Fibroblast of lung (primary cell): ENCODE measurements around the gene TRAK1. TPM values are rescaled to one million over a fixed set of nuclear protein-coding genes. Genes with fewer than 3 reads are reported as not detected.

Source experiments
- DNase-seq, 2 donors: peaks; one replicate each; pipeline versions ENCODE4 v3.0.0 to v3.0.0-alpha.2; 2010; ENCODE audit warnings: low read depth in 2 of 2
- H2AFZ ChIP-seq: 2 replicates; pipeline ENCODE4 v1.5.1; 2012; ENCODE audit warnings: low read length, control low read depth, inconsistent platforms
- H3K27ac ChIP-seq: 2 replicates; pipeline ENCODE4 v1.5.1; 2011; ENCODE audit warnings: low read length, control low read depth; ENCODE audit not compliant: insufficient read depth
- H3K27me3 ChIP-seq: 2 replicates; pipeline ENCODE4 v1.5.1; 2011; ENCODE audit warnings: mild to moderate bottlenecking, low read length; ENCODE audit not compliant: control insufficient read depth, insufficient read depth
- H3K36me3 ChIP-seq: 2 replicates; pipeline ENCODE4 v1.5.1; 2011; ENCODE audit warnings: low read length; ENCODE audit not compliant: control insufficient read depth, insufficient read depth
- H3K4me1 ChIP-seq: 2 replicates; pipeline ENCODE4 v1.5.1; 2011; ENCODE audit warnings: low read length; ENCODE audit not compliant: control insufficient read depth, insufficient read depth; ENCODE audit errors: extremely low read depth
- H3K4me2 ChIP-seq: 2 replicates; pipeline ENCODE4 v1.5.1; 2011; ENCODE audit warnings: low read length, control low read depth; ENCODE audit not compliant: insufficient read depth; ENCODE audit errors: extremely low read depth
- H3K4me3 ChIP-seq, 4 experiments: fragments of 200-600 bp in 1 of 4; sonication (generic) in 1 of 4; replicated peaks in 1 of 4; 2 replicates each; pipeline ENCODE4 v1.5.1; 2011 to 2016; ENCODE audit warnings: low read length in 4 of 4, low read depth in 3 of 4, mild to moderate bottlenecking in 3 of 4, control low read depth in 2 of 4, inconsistent platforms in 1 of 4, mixed read lengths in 1 of 4; ENCODE audit not compliant: insufficient read depth in 1 of 4; ENCODE audit errors: control extremely low read depth in 1 of 4
- H3K79me2 ChIP-seq: 2 replicates; pipeline ENCODE4 v1.5.1; 2012; ENCODE audit warnings: mild to moderate bottlenecking, low read length, inconsistent platforms; ENCODE audit not compliant: control insufficient read depth, insufficient read depth
- H3K9ac ChIP-seq: 2 replicates; pipeline ENCODE4 v1.5.1; 2011; ENCODE audit warnings: mild to moderate bottlenecking, low read length, control low read depth; ENCODE audit not compliant: insufficient read depth
- H3K9me3 ChIP-seq: 2 replicates; pipeline ENCODE4 v1.5.1; 2012; ENCODE audit warnings: low read depth, low read length; ENCODE audit not compliant: control insufficient read depth, insufficient read depth
- H4K20me1 ChIP-seq: 2 replicates; pipeline ENCODE4 v1.5.1; 2011; ENCODE audit warnings: low read length; ENCODE audit not compliant: control insufficient read depth, insufficient read depth; ENCODE audit errors: extremely low read depth
- EZH2 ChIP-seq: IDR thresholded peaks from 2 replicates; pipeline ENCODE4 v1.5.1; 2012; ENCODE audit warnings: low read length, control low read depth, mild to moderate bottlenecking; ENCODE audit errors: missing control alignments
- polyA plus RNA-seq, 2 donors: library from polyadenylated mRNA; depleted of rRNA in 1 of 2; stranded (reverse) in 1 of 2; unstranded in 1 of 2; fragments of >200 nt; gene quantifications; 2 replicates each; pipeline ENCODE4 v1.2.1, GENCODE V29; 2011 to 2012; ENCODE audit warnings: missing spikeins in 1 of 2
- total RNA-seq: library from RNA; depleted of rRNA; stranded (reverse); fragments of >200 nt; gene quantifications from 2 replicates; pipeline ENCODE4 v1.2.1, GENCODE V29; 2014
- TF ChIP-seq, protein P1 (sequence below), 2 donors: IDR thresholded peaks in 1 of 2; conservative IDR thresholded peaks in 1 of 2; 1 replicate in 1 of 2; 2 replicates in 1 of 2; pipeline ENCODE4 v1.5.1; 2011 to 2012; ENCODE audit warnings: low read length in 2 of 2, control low read depth in 1 of 2, inconsistent platforms in 1 of 2, low read depth in 1 of 2, mild to moderate bottlenecking in 1 of 2

TRAK1 gene
- total and polyA plus RNA-seq, 2 donors (not counting 1 experiment from before 2014, with no cell fraction given): 37.8 to 44.0 TPM

DNA sequence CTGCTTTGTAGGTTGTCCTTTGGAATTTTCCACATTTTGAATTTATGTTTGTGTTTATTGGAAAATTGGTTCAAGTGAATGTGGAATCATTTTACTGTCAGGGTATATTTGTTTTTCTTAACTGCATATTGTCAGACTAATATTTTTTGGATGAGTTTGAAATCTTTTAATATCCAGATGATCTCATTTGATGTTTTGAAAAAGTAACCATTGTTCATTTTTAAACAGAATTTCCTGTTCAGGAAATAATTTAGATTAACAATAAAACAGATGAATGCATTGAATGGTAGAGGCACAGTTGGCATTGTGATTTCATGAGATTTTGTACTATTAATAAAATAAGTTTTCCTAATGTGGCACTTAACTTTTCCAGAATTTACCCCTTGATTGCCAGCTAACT lies 15.5 kb downstream of the TRAK1 start:
- TF ChIP-seq, protein P1, sequence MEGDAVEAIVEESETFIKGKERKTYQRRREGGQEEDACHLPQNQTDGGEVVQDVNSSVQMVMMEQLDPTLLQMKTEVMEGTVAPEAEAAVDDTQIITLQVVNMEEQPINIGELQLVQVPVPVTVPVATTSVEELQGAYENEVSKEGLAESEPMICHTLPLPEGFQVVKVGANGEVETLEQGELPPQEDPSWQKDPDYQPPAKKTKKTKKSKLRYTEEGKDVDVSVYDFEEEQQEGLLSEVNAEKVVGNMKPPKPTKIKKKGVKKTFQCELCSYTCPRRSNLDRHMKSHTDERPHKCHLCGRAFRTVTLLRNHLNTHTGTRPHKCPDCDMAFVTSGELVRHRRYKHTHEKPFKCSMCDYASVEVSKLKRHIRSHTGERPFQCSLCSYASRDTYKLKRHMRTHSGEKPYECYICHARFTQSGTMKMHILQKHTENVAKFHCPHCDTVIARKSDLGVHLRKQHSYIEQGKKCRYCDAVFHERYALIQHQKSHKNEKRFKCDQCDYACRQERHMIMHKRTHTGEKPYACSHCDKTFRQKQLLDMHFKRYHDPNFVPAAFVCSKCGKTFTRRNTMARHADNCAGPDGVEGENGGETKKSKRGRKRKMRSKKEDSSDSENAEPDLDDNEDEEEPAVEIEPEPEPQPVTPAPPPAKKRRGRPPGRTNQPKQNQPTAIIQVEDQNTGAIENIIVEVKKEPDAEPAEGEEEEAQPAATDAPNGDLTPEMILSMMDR (conservative IDR thresholded peaks at IDR 0.05 in 1 of 2, IDR thresholded peaks at IDR 0.05 in 1 of 2; ENCODE audit: low read depth in 1 of 2, low read length in 2 of 2): no peak
- no peak for TF ChIP-seq EZH2
- no peak for DNase-seq
- no peak overlapping the region for H2AFZ ChIP-seq
- H3K27me3 ChIP-seq: no peaks in the 10 kb centered on the region
- H3K27ac ChIP-seq: no peak overlapping the region
- no peak overlapping the region for H3K9ac ChIP-seq
- H3K4me3 ChIP-seq: no peak overlapping the region
- H3K79me2 ChIP-seq: peaks cover 7% of the 10 kb centered on the region
- no peaks in the 10 kb centered on the region for H3K36me3 ChIP-seq
- H4K20me1 ChIP-seq: no peaks in the 10 kb centered on the region
- H3K9me3 ChIP-seq: no peaks in the 10 kb centered on the region
- H3K4me2 ChIP-seq: no peak overlapping the region
- peaks cover 4% of the 10 kb centered on the region for H3K4me1 ChIP-seq

DNA sequence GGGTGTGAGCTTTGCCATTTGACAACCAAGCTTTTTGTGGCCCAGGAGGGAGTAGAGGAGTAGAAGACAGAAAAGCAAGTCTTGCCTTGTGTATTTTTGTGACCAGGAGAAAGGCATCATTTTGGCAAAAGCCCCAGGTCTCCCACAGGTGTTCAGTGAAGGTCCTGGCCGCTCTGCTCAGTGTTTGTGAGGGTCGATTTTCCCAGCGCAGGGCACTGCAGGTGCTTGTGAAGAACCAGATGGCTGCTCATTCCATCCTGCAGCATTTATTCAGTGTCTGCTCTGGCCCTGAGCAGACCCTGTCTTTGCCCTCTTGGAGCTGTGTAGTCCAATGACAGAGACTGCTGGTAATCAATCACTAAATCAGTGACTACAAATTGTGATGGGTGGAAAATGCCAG lies 19.5 kb downstream of the TRAK1 start:
- no peak overlapping the region for H2AFZ ChIP-seq

DNA sequence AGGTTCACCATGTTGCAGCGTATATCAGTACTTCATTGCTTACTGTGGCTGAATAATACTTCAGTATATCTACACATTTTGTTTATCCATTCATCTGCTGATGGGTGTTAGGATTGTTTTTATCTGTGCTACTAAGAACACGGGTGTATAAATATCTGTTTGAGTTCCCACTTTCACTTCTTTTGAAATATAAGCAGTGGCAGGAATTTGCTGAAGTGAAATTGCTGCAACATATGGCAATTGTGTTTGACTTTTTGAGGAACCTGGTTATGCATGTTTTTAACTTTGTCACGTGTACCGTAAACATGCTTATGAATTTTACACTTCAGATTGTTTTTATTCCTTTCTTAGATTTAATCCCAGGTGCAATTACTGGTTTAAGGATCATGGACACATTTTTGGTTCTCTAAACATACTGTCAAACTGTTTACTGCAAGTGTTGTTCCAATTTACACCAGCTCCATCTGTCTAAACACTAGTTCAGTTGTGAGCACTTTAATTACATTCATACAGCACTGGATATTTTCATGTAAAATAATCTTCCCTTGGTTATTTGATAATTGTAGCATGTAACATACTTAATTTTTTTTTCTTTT lies 23.1 kb downstream of the TRAK1 start:
- Histone ChIP-seq H3K79me2 (peaks cover 5% of the 10 kb centered on the region), H3K9ac (no peak overlapping the region), H3K4me2 (no peak overlapping the region), H4K20me1 (no peaks in the 10 kb centered on the region), H3K9me3 (no peaks in the 10 kb centered on the region), H3K4me1 (peaks cover 11% of the 10 kb centered on the region), H3K36me3 (no peaks in the 10 kb centered on the region), H3K27ac (no peak overlapping the region), H2AFZ (no peak overlapping the region), H3K4me3 (no peak overlapping the region), H3K27me3 (no peaks in the 10 kb centered on the region)
- DNase-seq: no peak
- TF ChIP-seq EZH2: no peak
- TF ChIP-seq, protein P1 (conservative IDR thresholded peaks at IDR 0.05 in 1 of 2, IDR thresholded peaks at IDR 0.05 in 1 of 2; ENCODE audit: low read depth in 1 of 2, low read length in 2 of 2): no peak

More for the DNA sequence above, 19.5 kb downstream of the TRAK1 start:
- TF ChIP-seq, protein P1 (conservative IDR thresholded peaks at IDR 0.05 in 1 of 2, IDR thresholded peaks at IDR 0.05 in 1 of 2; ENCODE audit: low read depth in 1 of 2, low read length in 2 of 2): no peak
- no peak for TF ChIP-seq EZH2
- H3K4me3 ChIP-seq: no peak overlapping the region
- no peaks in the 10 kb centered on the region for H4K20me1 ChIP-seq
- no peaks in the 10 kb centered on the region for H3K36me3 ChIP-seq
- H3K4me2 ChIP-seq: no peak overlapping the region
- peaks cover 2% of the 10 kb centered on the region for H3K79me2 ChIP-seq
- no peak for DNase-seq
- no peaks in the 10 kb centered on the region for H3K9me3 ChIP-seq
- H3K27ac ChIP-seq: no peak overlapping the region
- H3K9ac ChIP-seq: no peak overlapping the region
- H3K27me3 ChIP-seq: no peaks in the 10 kb centered on the region
- no peaks in the 10 kb centered on the region for H3K4me1 ChIP-seq
